H7 (cell line): ENCODE data around the gene CEACAM5. TPM values are rescaled to one million over a fixed set of nuclear protein-coding genes. Genes with fewer than 3 reads are reported as not detected.

ENCODE experiments used
- DNase-seq: peaks from one replicate; pipeline ENCODE4 v3.0.0; 2012
- H3K27me3 ChIP-seq: 2 replicates; pipeline ENCODE4 v1.6.0; 2011; ENCODE audit warnings: mild to moderate bottlenecking, low read length; ENCODE audit not compliant: control insufficient read depth, insufficient read depth
- H3K36me3 ChIP-seq: replicated peaks from 2 replicates; pipeline ENCODE4 v1.5.1; 2011; ENCODE audit warnings: low read length; ENCODE audit not compliant: control insufficient read depth, insufficient read depth
- H3K4me3 ChIP-seq: 2 replicates; pipeline ENCODE4 v1.5.1; 2011; ENCODE audit warnings: low read depth, mild to moderate bottlenecking, control low read depth, low read length, moderate library complexity; ENCODE audit not compliant: insufficient read depth
- total RNA-seq: library from RNA; depleted of rRNA; stranded (reverse); fragments of >200 nt; shearing (Covaris generic); gene quantifications from 2 replicates; pipeline ENCODE4 v1.2.3, GENCODE V29; 2014

The CEACAM5 gene
- total RNA-seq, 1 experiment from 2014 or later = not detected

GRCh38 chr19:41696402-41697197 lies 11.8 kb upstream of the CEACAM5 start:
- no peak for DNase-seq
- no peaks in the 10 kb centered on the region for H3K27me3 ChIP-seq
- no peaks in the 10 kb centered on the region for H3K36me3 ChIP-seq
- no peak overlapping the region for H3K4me3 ChIP-seq

- H3K27me3 ChIP-seq = no peaks in the 10 kb centered on the region
- H3K4me3 ChIP-seq = no peak overlapping the region
- DNase-seq = no peak
- H3K36me3 ChIP-seq = no peaks in the 10 kb centered on the region
These were observed 11.1 kb upstream of the CEACAM5 start for GRCh38 chr19:41697198-41697855.

- H3K27me3 ChIP-seq = no peaks in the 10 kb centered on the region
- no peak for DNase-seq
- H3K36me3 ChIP-seq = no peaks in the 10 kb centered on the region
- H3K4me3 ChIP-seq = no peak overlapping the region
These were observed 9.6 kb upstream of the CEACAM5 start for GRCh38 chr19:41698746-41699230.

GRCh38 chr19:41699231-41699967 lies 9.0 kb upstream of the CEACAM5 start:
- no peak for DNase-seq
- Histone ChIP-seq H3K36me3 (no peaks in the 10 kb centered on the region), H3K27me3 (no peaks in the 10 kb centered on the region)

GRCh38 chr19:41699968-41700323 lies 8.5 kb upstream of the CEACAM5 start:
- Histone ChIP-seq H3K36me3 (no peaks in the 10 kb centered on the region), H3K4me3 (no peak overlapping the region), H3K27me3 (no peaks in the 10 kb centered on the region)
- no peak for DNase-seq

More at GRCh38 chr19:41699231-41699967, 9.0 kb upstream of the CEACAM5 start:
- no peak overlapping the region for H3K4me3 ChIP-seq

- Histone ChIP-seq H3K27me3 (no peaks in the 10 kb centered on the region), H3K4me3 (no peak overlapping the region), H3K36me3 (no peaks in the 10 kb centered on the region)
- DNase-seq = no peak
These were observed 7.8 kb upstream of the CEACAM5 start for GRCh38 chr19:41700381-41701195.

- no peaks in the 10 kb centered on the region for H3K36me3 ChIP-seq
- H3K4me3 ChIP-seq = no peak overlapping the region
- DNase-seq = peak; percentile 49
- H3K27me3 ChIP-seq = no peaks in the 10 kb centered on the region
These were observed 6.9 kb upstream of the CEACAM5 start for GRCh38 chr19:41701401-41702075.

GRCh38 chr19:41702171-41702651 lies 6.2 kb upstream of the CEACAM5 start:
- H3K36me3 ChIP-seq = no peaks in the 10 kb centered on the region
- no peak overlapping the region for H3K4me3 ChIP-seq
- H3K27me3 ChIP-seq = no peaks in the 10 kb centered on the region
- DNase-seq = no peak

GRCh38 chr19:41703602-41704293 lies 4.7 kb upstream of the CEACAM5 start:
- no peak for DNase-seq

GRCh38 chr19:41705393-41706174 lies 2.8 kb upstream of the CEACAM5 start:
- no peak overlapping the region for H3K4me3 ChIP-seq
- H3K27me3 ChIP-seq = no peaks in the 10 kb centered on the region
- no peaks in the 10 kb centered on the region for H3K36me3 ChIP-seq
- DNase-seq = peak; percentile 43

More at GRCh38 chr19:41703602-41704293, 4.7 kb upstream of the CEACAM5 start:
- H3K36me3 ChIP-seq = no peaks in the 10 kb centered on the region
- no peaks in the 10 kb centered on the region for H3K27me3 ChIP-seq
- H3K4me3 ChIP-seq = no peak overlapping the region

- no peaks in the 10 kb centered on the region for H3K27me3 ChIP-seq
- no peaks in the 10 kb centered on the region for H3K36me3 ChIP-seq
- DNase-seq = peak; percentile 93
- no peak overlapping the region; the same call in 1 of the 2 replicates for H3K4me3 ChIP-seq
These were observed 1.5 kb upstream of the CEACAM5 start for GRCh38 chr19:41706741-41707501.

GRCh38 chr19:41707502-41707812 lies 969 bp upstream of the CEACAM5 start:
- DNase-seq = peak; percentile 37
- H3K27me3 ChIP-seq = no peaks in the 10 kb centered on the region
- H3K4me3 ChIP-seq = no peak overlapping the region
- no peaks in the 10 kb centered on the region for H3K36me3 ChIP-seq
